NB4 (cell line): ENCODE measurements around the gene SLC7A10.

Experiments used
- DNase-seq: peaks from one replicate; pipeline ENCODE4 v3.0.0; 2010; ENCODE audit warnings: low read depth
- H3K4me3 ChIP-seq: one replicate; pipeline ENCODE4 v1.5.1; 2011; ENCODE audit warnings: mild to moderate bottlenecking, low read depth, low read length, moderate library complexity
- CTCF ChIP-seq: IDR thresholded peaks from one replicate; pipeline ENCODE4 v1.5.1; 2012; ENCODE audit warnings: low read depth, low read length
- MAX ChIP-seq: IDR thresholded peaks from 2 replicates; pipeline ENCODE4 v1.6.1; 2011; ENCODE audit warnings: low read depth, low read length
- MYC ChIP-seq: IDR thresholded peaks from 2 replicates; pipeline ENCODE4 v1.6.1; 2011; ENCODE audit warnings: low read depth, low read length
- POLR2A ChIP-seq: IDR thresholded peaks from 2 replicates; pipeline ENCODE4 v1.6.1; 2011; ENCODE audit warnings: mild to moderate bottlenecking; ENCODE audit not compliant: insufficient read length; ENCODE audit errors: extremely low read depth

Gene SLC7A10

GRCh38 chr19:33208904-33209849, 16.5 kb downstream of the SLC7A10 start:
- TF ChIP-seq MYC, result no peak
- no peak for TF ChIP-seq CTCF
- no peak for TF ChIP-seq MAX
- TF ChIP-seq POLR2A, result no peak
- DNase-seq, result no peak
- H3K4me3 ChIP-seq, result no peak overlapping the region

DNA sequence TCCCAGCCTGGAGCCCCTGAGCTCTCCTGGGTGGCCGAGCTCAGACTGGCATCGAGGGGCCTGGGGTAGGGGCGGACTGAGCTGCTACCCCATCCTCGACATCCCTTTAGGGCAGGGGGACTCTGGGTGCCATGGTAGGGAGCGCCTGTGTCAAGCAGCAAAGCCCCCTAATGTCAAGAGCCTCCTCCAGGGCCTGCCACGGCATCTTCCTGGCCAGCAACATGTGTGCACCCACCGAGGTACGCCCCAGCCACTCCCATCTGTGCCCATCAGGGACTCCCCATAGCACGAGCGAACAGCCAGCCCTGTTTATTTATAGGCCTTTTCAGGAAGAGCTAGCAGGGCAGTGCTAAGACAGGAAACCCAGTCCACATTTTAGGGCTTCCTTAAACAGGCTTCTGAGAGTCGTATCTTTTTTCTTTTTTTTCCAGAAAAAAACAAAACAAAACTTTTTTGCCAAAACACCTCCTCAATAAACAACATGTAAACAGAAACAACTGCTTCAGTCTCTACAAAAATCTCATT, 17.2 kb downstream of the SLC7A10 start:
- TF ChIP-seq MAX, result no peak
- TF ChIP-seq CTCF, result no peak
- TF ChIP-seq POLR2A, result no peak
- TF ChIP-seq MYC, result no peak
- no peak overlapping the region for H3K4me3 ChIP-seq
- DNase-seq, result no peak

DNA sequence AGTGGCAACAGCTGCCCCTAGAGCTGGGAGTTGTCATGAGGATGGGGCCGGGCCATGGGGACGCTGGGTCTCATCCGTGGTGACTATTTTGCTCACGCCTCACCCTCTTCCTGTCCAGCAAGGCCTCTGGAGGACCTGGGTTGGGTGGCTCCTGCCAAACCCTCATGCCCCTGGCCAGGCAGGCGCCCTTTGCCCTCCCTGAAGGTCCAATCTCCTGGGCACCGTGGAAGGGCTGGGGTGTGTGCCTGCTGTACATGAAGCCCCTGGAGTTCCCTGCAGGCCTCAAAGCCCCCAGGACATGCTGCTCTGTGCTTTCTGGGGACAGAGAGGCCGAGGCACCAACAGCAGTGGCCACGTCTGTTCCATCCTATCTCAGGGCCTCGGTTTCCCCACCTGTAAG, 17.7 kb downstream of the SLC7A10 start:
- no peak for TF ChIP-seq POLR2A
- no peak for TF ChIP-seq MYC
- no peak for TF ChIP-seq CTCF
- TF ChIP-seq MAX, result no peak
- H3K4me3 ChIP-seq, result no peak overlapping the region
- DNase-seq, result no peak

- DNase-seq, result no peak
- no peak overlapping the region for H3K4me3 ChIP-seq
- no peak for TF ChIP-seq MAX
- no peak for TF ChIP-seq POLR2A
- TF ChIP-seq MYC, result no peak
- TF ChIP-seq CTCF, result no peak
These were observed 18.5 kb downstream of the SLC7A10 start for GRCh38 chr19:33207040-33207620.

DNA sequence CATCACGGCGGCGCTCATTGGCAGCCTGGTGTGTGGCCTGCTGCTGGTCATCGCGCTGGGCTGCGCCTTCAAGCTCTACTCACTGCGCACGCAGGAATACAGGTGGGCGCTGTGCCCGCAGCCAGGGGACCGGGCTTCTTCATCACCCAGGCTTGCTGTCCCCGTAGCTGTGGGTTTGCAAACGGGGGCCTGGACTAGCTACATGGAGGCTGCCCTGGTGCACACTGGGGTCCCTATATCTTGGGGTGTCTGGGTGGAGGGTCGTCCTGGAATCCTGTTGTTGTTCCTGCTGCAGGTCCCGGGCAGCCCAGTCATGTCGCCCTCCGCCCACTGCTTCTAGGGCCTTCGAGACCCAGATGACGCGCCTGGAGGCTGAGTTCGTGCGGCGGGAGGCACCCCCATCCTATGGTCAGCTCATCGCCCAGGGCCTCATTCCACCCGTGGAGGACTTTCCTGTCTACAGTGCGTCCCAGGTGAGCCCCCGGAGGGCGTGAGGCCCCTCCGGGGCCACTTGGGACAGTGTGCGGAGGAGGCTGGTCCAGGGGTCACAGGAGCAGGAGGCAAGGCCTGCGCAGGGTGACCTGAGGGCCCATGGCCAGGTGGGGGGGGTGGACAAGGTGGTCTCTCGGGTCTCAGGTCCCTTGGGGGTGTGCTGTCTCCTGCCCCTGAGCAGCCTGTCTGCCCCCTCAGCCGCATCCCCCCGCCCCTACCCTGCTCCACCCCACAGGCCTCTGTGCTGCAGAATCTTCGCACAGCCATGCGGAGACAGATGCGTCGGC, 19.2 kb downstream of the SLC7A10 start:
- TF ChIP-seq MYC (no peak), MAX (no peak), CTCF (no peak), POLR2A (no peak)

More for the DNA sequence above, 19.2 kb downstream of the SLC7A10 start:
- no peak overlapping the region for H3K4me3 ChIP-seq
- no peak for DNase-seq
